Hippocampal formation (tissue), 2 donors: Measurements from ENCODE around the gene USP6.
"Not testable (repeated sequence)": the region's sequence is repeated elsewhere in the genome, so short reads cannot be mapped to it uniquely, and the experiment has no call there.

Source experiments
- DNase-seq, 2 donors: peaks; one replicate each; lab custom pipeline; 2025; lab: John Stamatoyannopoulos, UW

USP6 gene

GRCh38 chr17:5122056-5122455 is 6.2 kb downstream of the USP6 start:
- not testable (repeated sequence) for DNase-seq

DNA sequence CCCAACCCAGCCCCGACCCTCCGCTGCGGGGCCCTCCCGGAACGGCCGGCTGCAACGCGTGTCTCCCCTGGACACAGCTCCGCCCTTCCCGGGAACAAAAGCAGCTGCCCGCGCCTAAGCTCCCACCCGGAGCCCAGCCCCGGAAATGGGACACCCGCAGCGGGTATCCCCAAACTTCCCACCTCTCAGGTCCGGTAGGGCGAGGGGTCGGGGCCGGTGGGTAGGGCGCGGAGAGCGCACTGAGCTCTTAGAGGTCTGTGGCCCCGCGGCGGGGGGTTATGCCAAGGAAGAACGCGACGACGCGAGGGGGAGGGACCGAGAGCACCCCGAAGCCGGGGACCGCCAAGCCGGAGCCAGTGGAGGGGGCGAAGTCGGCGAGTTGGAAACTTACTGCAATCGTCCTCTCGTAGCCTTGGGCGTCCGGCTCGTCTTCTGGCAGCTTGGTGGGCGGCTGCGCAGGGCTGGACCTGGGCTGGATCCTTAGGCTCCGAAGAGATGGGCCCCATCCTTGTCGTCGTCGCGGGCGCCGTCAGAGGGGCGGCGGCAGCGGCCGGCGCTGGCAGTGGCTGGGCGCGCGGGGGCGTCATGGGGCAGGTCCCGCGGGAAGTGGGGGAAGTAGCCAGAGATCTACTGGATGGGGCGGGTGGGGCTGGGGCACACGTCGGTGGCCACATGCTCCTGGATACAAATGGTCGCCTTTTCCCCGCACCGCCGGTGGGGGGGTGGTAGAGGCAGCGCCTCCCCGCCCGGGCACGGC is 6.9 kb downstream of the USP6 start:
- no peak for DNase-seq

GRCh38 chr17:5123343-5124124 is 7.7 kb downstream of the USP6 start:
- no peak for DNase-seq

- DNase-seq = not testable (repeated sequence)
These were observed 8.4 kb downstream of the USP6 start for GRCh38 chr17:5124125-5124760.

DNA sequence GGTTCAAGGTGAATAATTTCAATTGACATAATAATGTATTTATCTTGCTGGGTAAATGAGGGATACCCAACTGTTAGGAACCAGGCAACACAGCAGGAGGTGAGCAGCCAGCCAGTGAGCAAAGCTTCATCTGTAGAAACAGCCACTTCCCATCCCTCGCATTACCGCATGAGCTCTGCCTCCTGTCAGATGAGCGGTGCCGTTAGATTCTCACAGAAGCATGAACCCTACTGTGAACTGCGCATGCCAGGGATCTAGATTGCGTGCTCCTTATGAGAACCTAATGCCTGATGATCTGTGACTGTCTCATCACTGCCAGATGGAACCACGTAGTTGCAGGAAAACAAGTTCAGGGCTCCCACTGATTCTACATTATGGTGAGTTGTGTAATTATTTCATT is 9.1 kb downstream of the USP6 start:
- not testable (repeated sequence) for DNase-seq

GRCh38 chr17:5126719-5127488 is 11.1 kb downstream of the USP6 start:
- DNase-seq = no peak

- DNase-seq = no peak
These were observed 12.1 kb downstream of the USP6 start for GRCh38 chr17:5127910-5128309.

GRCh38 chr17:5128387-5128786 is 12.6 kb downstream of the USP6 start:
- DNase-seq = not testable (repeated sequence)

GRCh38 chr17:5128905-5129535 is 13.2 kb downstream of the USP6 start:
- no peak for DNase-seq

DNA sequence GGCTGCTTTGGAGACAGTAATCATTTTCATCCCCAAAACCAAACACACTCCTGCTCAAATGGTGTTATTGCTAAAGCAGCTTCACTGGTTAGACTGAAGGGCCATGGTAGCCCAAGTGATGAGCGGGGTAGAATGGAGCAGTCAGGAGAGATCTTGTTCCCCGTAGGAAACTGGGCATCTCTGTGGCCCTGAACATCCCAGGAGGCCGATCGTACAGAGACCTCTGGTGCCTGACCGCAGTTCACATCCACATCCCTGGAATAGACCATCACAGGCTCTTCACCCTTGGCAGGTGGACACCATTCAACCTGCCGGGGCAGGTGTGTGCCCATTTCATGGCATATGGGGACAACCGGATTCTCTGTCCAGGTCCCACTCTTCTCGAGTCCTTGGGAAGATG is 13.9 kb downstream of the USP6 start:
- not testable (repeated sequence) for DNase-seq

DNA sequence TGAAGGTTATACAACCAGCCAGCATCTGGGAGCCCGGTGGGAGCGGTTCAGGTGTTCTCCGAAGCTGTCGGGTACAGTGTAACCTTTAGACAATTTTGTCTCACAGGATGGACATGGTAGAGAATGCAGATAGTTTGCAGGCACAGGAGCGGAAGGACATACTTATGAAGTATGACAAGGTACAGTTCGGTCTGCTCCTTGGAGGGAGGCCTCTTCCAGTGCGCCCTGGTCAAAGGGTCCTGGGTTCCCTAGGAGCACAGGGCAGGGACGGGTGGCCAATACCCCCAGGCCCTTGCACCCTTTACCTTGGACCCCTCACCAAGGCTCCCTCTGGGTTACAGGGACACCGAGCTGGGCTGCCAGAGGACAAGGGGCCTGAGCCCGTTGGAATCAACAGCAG is 14.4 kb downstream of the USP6 start:
- not testable (repeated sequence) for DNase-seq

GRCh38 chr17:5130687-5131086 is 14.9 kb downstream of the USP6 start:
- not testable (repeated sequence) for DNase-seq

DNA sequence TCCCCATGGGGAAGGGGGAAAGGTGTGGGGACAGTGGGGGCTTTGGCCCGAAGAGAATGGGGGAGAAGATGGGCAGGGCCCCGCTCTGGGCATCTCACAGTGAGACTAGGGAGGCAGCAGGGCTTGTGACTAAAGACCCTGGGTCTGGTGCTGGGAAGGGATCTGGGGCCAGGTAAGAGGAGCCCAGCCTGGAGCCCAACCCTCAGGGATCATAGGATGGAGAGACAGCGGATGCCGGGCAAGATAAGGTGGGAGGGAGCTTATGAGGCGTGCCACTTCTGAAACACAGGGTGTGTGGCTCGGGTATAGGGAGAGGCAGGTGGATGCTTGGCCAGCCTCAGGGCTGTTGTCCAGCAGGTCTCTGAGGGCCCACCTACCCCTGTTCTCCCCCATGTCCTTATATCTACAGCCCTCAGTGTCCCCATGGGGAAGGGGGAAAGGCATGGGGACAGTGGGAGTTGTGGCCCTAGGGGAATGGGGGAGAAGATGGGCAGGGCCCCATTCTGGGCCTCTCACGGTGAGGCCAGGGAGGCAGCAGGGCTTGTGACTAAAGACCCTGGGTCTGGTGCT is 15.4 kb downstream of the USP6 start:
- DNase-seq = no peak

- not testable (repeated sequence) for DNase-seq
These were observed 16.1 kb downstream of the USP6 start for GRCh38 chr17:5131799-5132502.

- DNase-seq = not testable (repeated sequence)
These were observed 16.8 kb downstream of the USP6 start for GRCh38 chr17:5132503-5133225.

- no peak for DNase-seq
These were observed 17.5 kb downstream of the USP6 start for GRCh38 chr17:5133311-5133710.

DNA sequence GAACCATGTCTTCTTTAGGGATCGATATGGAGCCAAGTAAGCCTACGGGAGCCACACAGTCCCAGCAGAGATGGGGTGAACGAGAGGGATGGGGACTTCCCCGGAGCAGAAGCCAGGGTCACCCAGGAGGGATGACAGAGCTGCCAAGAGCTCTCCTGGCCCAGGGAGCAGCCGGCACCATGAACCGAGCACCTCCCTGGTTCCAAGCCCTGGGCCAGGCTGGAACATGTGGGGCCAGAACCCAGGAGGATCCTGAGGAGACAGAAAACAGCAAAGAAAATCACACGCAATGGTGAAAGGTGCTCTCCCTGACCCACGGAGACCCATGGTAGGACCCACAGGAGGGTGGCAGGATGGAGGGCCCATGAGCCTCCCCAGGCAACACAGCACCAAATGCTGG is 18.1 kb downstream of the USP6 start:
- not testable (repeated sequence) for DNase-seq

DNA sequence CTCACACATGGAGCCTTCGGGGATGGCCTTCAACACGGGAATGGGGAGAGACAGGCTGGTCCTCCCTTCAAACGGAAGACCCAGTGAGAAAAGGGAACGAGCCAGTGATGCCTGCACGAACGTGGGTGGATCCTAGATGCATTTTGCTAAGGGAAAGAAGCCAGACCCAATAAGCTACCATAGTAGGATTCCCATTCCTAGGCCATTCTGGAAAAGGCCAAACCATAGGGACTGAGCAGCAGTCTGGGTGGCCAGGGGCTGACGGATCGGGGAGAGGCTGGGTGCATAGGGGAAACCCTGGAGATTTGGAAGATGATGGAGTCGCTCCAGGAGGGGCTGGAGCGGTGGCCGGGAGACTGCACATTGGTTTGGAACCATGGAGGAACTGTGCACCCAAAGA is 18.7 kb downstream of the USP6 start:
- DNase-seq = not testable (repeated sequence)

- not testable (repeated sequence) for DNase-seq
These were observed 19.4 kb downstream of the USP6 start for GRCh38 chr17:5135131-5135712.
